Measurements from ENCODE around the gene AP1G1. TPM values are rescaled to one million over a fixed set of nuclear protein-coding genes. Genes with fewer than 3 reads are reported as not detected.
A peak's percentile ranks its signal among the peaks of the same experiment; 100 is the strongest.

AP1G1 gene
- total RNA-seq, 1 experiment from 2014 or later: 79.2 TPM

DNA sequence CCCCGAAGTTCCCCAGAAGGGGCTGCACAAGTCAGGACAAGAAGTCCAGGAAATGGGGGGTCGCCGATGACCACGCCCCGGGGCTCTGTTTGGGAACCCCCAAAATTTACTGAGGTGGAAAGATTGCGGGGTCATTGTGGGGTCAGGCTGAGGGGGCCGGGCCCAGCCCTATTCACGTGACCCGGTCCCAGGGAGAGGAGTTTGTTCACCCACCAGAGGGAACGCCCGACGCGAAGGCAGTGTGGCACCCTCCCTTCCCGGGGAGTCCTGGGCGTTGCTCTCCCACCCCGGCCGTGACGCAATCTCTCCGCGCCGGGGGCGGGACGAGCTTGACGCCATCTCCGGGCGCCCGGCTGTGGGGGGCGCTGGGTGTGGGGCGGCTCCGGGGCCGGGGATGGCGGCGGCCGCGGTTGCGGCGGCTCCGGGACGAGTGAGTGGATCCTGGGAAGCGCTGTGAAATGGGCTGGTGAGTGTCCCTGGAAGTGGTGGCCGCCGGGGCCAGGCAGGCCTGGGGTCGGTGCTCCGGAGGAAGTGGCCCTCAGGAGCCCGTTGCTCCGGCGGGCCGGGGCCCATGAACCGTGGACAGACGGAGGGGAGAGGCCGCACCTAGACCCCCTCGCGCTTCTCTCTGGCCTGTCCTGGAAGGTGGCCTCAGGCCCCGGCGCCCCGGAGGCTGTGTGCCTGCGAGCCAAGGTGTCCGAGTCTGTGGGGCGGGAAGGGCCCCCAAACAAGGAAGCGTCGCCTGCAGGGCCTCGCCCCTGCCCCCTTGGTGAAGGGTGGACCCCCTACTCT lies 37.2 kb upstream of the AP1G1 start, which contains the start of gene ATXN1L:
ATXN1L (plus strand) TSS at position 338 of the 792 bp plus-strand sequence. CDS start 3,765 bp downstream, outside the sequence.
- WGBS (ENCODE audit: extremely low coverage, insufficient read length, low lambda C conversion rate): no CpG with 5 or more reads among the region's 62 CpGs
- Histone ChIP-seq H2BK12ac (ENCODE audit: insufficient read length, low read depth, low read length) (no peak within 1 kb of the TSS), H2BK5ac (ENCODE audit: insufficient read length, low read length) (no peak within 1 kb of the TSS), H2BK15ac (ENCODE audit: low read depth, low read length) (no peak within 1 kb of the TSS), H3K27ac (ENCODE audit: insufficient read length, low read depth, low read length) (no peak within 1 kb of the TSS), H3K27me3 (ENCODE audit: insufficient read depth, low read length) (no peaks in the 10 kb centered on the region), H3K9me3 (ENCODE audit: control insufficient read depth, low read depth, low read length) (no peaks in the 10 kb centered on the region), H3K4ac (ENCODE audit: low read depth, low read length) (peak within 1 kb of the TSS; percentile 32), H3T11ph (ENCODE audit: low read length) (no peak within 1 kb of the TSS), H4K91ac (ENCODE audit: insufficient read length, low read depth, low read length) (no peak within 1 kb of the TSS), H3K9ac (ENCODE audit: extremely low read depth, insufficient read length, low read length) (peak within 1 kb of the TSS; percentile 60), H4K5ac (ENCODE audit: insufficient read length, low read depth, low read length) (no peak within 1 kb of the TSS), H3K4me1 (ENCODE audit: insufficient read depth, low read length) (peaks cover 3% of the 10 kb centered on the region; the same call in 1 of the 2 replicates), H2AFZ (ENCODE audit: low read length) (no peak within 1 kb of the TSS), H2AK5ac (ENCODE audit: insufficient read length, low read length) (no peak within 1 kb of the TSS), H4K20me1 (ENCODE audit: control insufficient read depth, insufficient read depth, insufficient read length) (no peaks in the 10 kb centered on the region), H3K4me2 (ENCODE audit: insufficient read depth, insufficient read length, low read length) (peak within 1 kb of the TSS; percentile 88), H3K23me2 (ENCODE audit: insufficient read length, low read depth, low read length, poor library complexity, severe bottlenecking) (peaks cover 5% of the 10 kb centered on the region), H3K56ac (ENCODE audit: insufficient read length, low read depth, low read length) (no peak within 1 kb of the TSS), H2BK120ac (ENCODE audit: low read depth, low read length, poor library complexity, severe bottlenecking) (no peak within 1 kb of the TSS), H3K79me2 (ENCODE audit: insufficient read depth, low read length) (peaks cover 12% of the 10 kb centered on the region; the same call in 1 of the 2 replicates), H3K79me1 (ENCODE audit: insufficient read depth, low read depth, low read length, poor library complexity, severe bottlenecking) (no peaks in the 10 kb centered on the region), H3K14ac (ENCODE audit: insufficient read depth, low read length) (peak within 1 kb of the TSS; percentile 81), H4K8ac (replicated peaks; ENCODE audit: insufficient read length, low read depth, low read length) (no peak within 1 kb of the TSS), H2BK20ac (ENCODE audit: low read depth, low read length, poor library complexity, severe bottlenecking) (no peak within 1 kb of the TSS), H3K18ac (ENCODE audit: insufficient read length, low read depth, low read length) (peak within 1 kb of the TSS; percentile 80), H3K23ac (ENCODE audit: insufficient read length, low read depth, low read length) (no peak within 1 kb of the TSS)
- peak; percentile 87 for DNase-seq
- H3K36me3 Mint-ChIP-seq (ENCODE audit: insufficient read depth in 1 of 3, low read depth in 3 of 3): peaks cover 16 to 27% (median 27%) of the 10 kb centered on the region in 3 experiments; a peak in 6 of 7 replicates
- peak within 1 kb of the TSS; percentile 83 to 98 (median 96) for H3K27ac Mint-ChIP-seq
- H3K9me3 Mint-ChIP-seq: no peaks in the 10 kb centered on the region
- no peaks in the 10 kb centered on the region; the same call in 1 of the 2 replicates for H3K27me3 Mint-ChIP-seq (ENCODE audit: low read depth)
- H3K4me1 Mint-ChIP-seq: peaks cover 8 to 13% of the 10 kb centered on the region in 2 experiments
- H3K4me3 Mint-ChIP-seq: peak within 1 kb of the TSS; percentile 90 to 94
- TF ChIP-seq, protein P1, sequence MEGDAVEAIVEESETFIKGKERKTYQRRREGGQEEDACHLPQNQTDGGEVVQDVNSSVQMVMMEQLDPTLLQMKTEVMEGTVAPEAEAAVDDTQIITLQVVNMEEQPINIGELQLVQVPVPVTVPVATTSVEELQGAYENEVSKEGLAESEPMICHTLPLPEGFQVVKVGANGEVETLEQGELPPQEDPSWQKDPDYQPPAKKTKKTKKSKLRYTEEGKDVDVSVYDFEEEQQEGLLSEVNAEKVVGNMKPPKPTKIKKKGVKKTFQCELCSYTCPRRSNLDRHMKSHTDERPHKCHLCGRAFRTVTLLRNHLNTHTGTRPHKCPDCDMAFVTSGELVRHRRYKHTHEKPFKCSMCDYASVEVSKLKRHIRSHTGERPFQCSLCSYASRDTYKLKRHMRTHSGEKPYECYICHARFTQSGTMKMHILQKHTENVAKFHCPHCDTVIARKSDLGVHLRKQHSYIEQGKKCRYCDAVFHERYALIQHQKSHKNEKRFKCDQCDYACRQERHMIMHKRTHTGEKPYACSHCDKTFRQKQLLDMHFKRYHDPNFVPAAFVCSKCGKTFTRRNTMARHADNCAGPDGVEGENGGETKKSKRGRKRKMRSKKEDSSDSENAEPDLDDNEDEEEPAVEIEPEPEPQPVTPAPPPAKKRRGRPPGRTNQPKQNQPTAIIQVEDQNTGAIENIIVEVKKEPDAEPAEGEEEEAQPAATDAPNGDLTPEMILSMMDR (conservative IDR thresholded peaks at IDR 0.05): no peak

Data from H9 (cell line).